ENCODE data around the gene FOXN3. TPM values are rescaled to one million over a fixed set of nuclear protein-coding genes. Genes with fewer than 3 reads are reported as not detected.

The FOXN3 gene
- total RNA-seq, 2 donors from 2014 or later = 116 to 117 TPM

DNA sequence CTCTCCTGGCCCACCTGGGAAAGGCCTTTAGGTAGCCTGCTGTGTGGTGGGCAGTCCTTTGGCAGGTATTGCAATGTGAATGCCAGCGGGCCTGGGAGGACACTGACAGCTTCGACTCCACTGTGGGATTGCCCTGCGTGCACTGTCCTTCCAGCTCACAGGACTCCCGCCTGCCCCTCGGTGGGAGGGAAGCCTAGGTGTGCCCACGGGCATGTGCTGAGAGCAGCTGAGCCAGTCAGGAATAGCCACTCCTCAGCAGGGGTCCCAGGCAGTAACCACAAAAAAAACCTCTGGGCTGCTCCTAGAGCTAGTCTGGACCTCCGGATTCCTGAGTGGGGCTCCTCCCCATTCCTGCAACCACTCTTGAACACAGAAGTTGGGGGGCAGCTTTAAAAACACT, 278.2 kb downstream of the FOXN3 start:
- H3K4me1 Mint-ChIP-seq = no peaks in the 10 kb centered on the region
- DNase-seq = no peak
- H3K27me3 Mint-ChIP-seq = peaks cover 4% of the 10 kb centered on the region
- H3K4me3 Mint-ChIP-seq = no peak overlapping the region
- H3K9me3 ChIP-seq (ENCODE audit: control insufficient read depth, low read length, poor library complexity, severe bottlenecking) = peaks cover 2% of the 10 kb centered on the region
- H3K36me3 Mint-ChIP-seq (ENCODE audit: low read depth) = peaks cover 2% of the 10 kb centered on the region
- ATAC-seq = no peak
- H3K27ac Mint-ChIP-seq = no peak overlapping the region

GRCh38 chr14:89137526-89138163, 279.4 kb downstream of the FOXN3 start:
- Mint-ChIP-seq H3K36me3 (ENCODE audit: low read depth) (peaks cover 2% of the 10 kb centered on the region), H3K27ac (no peak overlapping the region), H3K4me3 (no peak overlapping the region), H3K27me3 (peaks cover 4% of the 10 kb centered on the region), H3K4me1 (no peaks in the 10 kb centered on the region)
- peaks cover 2% of the 10 kb centered on the region for H3K9me3 ChIP-seq (ENCODE audit: control insufficient read depth, low read length, poor library complexity, severe bottlenecking)
- ATAC-seq = no peak
- DNase-seq = no peak

DNA sequence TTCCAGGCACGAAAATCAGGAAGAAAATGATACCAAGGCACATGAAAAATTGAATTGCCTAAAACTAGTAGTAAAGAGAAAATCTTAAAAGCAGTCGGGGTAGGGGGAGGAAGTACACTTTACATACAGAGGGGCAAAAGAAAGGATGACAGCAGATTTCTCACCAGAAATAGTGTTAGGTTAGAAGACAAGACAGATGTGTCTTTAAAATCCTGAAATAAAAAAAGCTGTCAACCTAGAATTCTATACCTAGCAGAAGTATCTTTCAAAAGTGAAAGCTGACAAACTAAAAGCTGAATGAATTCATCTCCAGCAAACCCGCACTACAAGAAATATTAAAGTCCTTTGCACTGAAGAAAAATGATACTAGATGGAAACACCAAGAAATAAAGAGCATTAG, 280.4 kb downstream of the FOXN3 start:
- Mint-ChIP-seq H3K4me3 (no peak overlapping the region), H3K36me3 (ENCODE audit: low read depth) (peaks cover 2% of the 10 kb centered on the region), H3K4me1 (no peaks in the 10 kb centered on the region), H3K27ac (no peak overlapping the region), H3K27me3 (no peaks in the 10 kb centered on the region)
- ATAC-seq (no peak), DNase-seq (no peak)
- H3K9me3 ChIP-seq (ENCODE audit: control insufficient read depth, low read length, poor library complexity, severe bottlenecking) = peaks cover 2% of the 10 kb centered on the region

GRCh38 chr14:89134640-89135039, 282.4 kb downstream of the FOXN3 start:
- H3K4me1 Mint-ChIP-seq = no peaks in the 10 kb centered on the region
- peaks cover 2% of the 10 kb centered on the region for H3K36me3 Mint-ChIP-seq (ENCODE audit: low read depth)

DNA sequence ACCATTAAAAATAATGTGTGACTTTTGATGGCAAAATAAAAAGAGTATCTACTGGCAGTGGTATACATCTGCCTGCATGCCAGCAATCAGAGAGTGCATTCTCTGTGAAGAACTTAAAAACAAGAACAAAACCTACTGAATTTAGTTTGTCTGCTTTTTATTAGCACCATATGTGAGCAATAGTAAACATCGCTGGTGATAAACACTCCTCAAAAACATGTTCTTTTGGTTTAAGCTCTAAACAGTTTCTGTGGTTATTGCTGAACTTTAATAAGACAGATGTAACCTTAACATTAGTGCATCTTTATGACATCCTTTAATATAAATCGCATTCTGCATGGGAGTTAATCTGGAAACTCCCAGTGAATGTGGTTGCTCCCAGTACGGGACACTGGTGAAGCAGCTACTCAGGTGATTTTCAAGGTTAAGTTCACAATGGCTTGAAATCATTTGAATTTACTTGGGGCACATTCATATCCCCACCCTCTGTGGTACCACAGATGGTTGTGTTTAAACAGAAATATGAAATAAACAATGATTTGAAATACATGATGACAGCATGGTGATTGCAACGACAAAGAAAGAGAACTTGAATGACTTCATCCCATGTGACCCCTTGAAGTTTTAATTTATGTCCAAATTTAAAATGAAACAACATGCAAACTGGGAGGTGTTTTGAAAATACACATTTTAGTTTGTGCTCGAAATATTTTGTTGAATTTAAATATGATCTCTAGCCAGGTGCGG, 285.9 kb downstream of the FOXN3 start:
- H3K27me3 Mint-ChIP-seq = peaks cover 2% of the 10 kb centered on the region
- no peaks in the 10 kb centered on the region for H3K4me1 Mint-ChIP-seq
- H3K9me3 ChIP-seq (ENCODE audit: control insufficient read depth, low read length, poor library complexity, severe bottlenecking) = peaks cover under 1% of the 10 kb centered on the region
- no peak for DNase-seq
- no peak overlapping the region for H3K4me3 Mint-ChIP-seq
- H3K27ac Mint-ChIP-seq = no peak overlapping the region
- H3K36me3 Mint-ChIP-seq (ENCODE audit: low read depth) = peaks cover 2% of the 10 kb centered on the region
- no peak for ATAC-seq

More at GRCh38 chr14:89134640-89135039, 282.4 kb downstream of the FOXN3 start:
- ATAC-seq = no peak
- Mint-ChIP-seq H3K27me3 (no peaks in the 10 kb centered on the region), H3K27ac (no peak overlapping the region), H3K4me3 (no peak overlapping the region)
- peaks cover 2% of the 10 kb centered on the region for H3K9me3 ChIP-seq (ENCODE audit: control insufficient read depth, low read length, poor library complexity, severe bottlenecking)
- DNase-seq = no peak

DNA sequence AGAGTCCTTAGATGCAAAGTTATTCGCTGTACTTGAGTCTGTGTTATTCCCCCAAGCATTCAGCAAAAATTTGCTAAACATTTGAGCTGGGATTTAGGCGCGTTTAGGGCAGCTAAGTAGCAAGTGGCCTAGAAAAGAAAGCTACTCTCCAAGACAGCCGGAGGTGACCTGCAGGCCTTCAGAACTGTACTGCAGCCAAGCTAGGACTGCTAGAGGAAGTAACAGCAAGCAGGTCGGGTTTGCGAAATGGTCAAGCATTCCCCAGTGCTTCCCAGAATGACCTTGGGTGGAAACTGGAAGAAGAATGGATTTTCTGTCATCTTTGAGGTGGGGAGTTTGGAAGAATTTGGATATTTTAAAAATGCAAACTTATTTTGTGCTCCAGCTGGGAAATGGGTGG, 287.5 kb downstream of the FOXN3 start:
- Mint-ChIP-seq H3K4me3 (no peak overlapping the region), H3K27me3 (peaks cover 16% of the 10 kb centered on the region)

GRCh38 chr14:89128311-89129026, 288.6 kb downstream of the FOXN3 start:
- Mint-ChIP-seq H3K27ac (no peak overlapping the region), H3K36me3 (ENCODE audit: low read depth) (no peaks in the 10 kb centered on the region), H3K27me3 (peaks cover 22% of the 10 kb centered on the region), H3K4me1 (no peaks in the 10 kb centered on the region), H3K4me3 (no peak overlapping the region)
- no peaks in the 10 kb centered on the region for H3K9me3 ChIP-seq (ENCODE audit: control insufficient read depth, low read length, poor library complexity, severe bottlenecking)
- no peak for ATAC-seq
- no peak for DNase-seq

More for the DNA sequence above, 287.5 kb downstream of the FOXN3 start:
- Mint-ChIP-seq H3K27ac (no peak overlapping the region), H3K4me1 (no peaks in the 10 kb centered on the region), H3K36me3 (ENCODE audit: low read depth) (no peaks in the 10 kb centered on the region)
- DNase-seq (no peak), ATAC-seq (no peak)
- H3K9me3 ChIP-seq (ENCODE audit: control insufficient read depth, low read length, poor library complexity, severe bottlenecking) = no peaks in the 10 kb centered on the region

GRCh38 chr14:89126461-89126860, 290.6 kb downstream of the FOXN3 start:
- H3K27ac Mint-ChIP-seq = no peak overlapping the region
- ATAC-seq = no peak
- H3K36me3 Mint-ChIP-seq (ENCODE audit: low read depth) = no peaks in the 10 kb centered on the region
- no peak for DNase-seq
- no peak overlapping the region for H3K4me3 Mint-ChIP-seq
- no peaks in the 10 kb centered on the region for H3K4me1 Mint-ChIP-seq
- H3K27me3 Mint-ChIP-seq = peaks cover 26% of the 10 kb centered on the region
- no peaks in the 10 kb centered on the region for H3K9me3 ChIP-seq (ENCODE audit: control insufficient read depth, low read length, poor library complexity, severe bottlenecking)

DNA sequence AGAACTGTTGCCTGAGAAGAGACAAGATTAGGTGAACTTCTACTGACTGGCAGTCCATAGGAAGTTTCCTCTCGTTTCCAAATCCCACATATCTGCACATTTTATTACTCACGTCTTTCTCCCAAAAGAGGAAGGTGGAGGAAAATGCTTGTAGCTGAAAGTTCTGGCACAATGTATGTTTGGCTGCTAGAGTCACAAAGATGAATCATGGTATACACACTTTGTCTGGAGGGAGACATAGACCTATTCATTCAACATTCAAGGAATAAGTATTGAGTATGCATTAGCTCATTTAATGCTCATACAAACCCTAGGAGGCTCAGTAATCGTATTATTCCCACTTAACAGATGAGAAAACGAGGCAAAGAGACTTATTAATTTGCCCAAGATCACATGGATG, 291.8 kb downstream of the FOXN3 start:
- peaks cover 26% of the 10 kb centered on the region for H3K27me3 Mint-ChIP-seq
- DNase-seq (no peak), ATAC-seq (no peak)
- no peaks in the 10 kb centered on the region for H3K9me3 ChIP-seq (ENCODE audit: control insufficient read depth, low read length, poor library complexity, severe bottlenecking)
- H3K27ac Mint-ChIP-seq = no peak overlapping the region
- no peaks in the 10 kb centered on the region for H3K4me1 Mint-ChIP-seq
- no peaks in the 10 kb centered on the region for H3K36me3 Mint-ChIP-seq (ENCODE audit: low read depth)
- no peak overlapping the region for H3K4me3 Mint-ChIP-seq

- ATAC-seq = no peak
- Mint-ChIP-seq H3K27me3 (peaks cover 26% of the 10 kb centered on the region), H3K27ac (no peak overlapping the region), H3K36me3 (ENCODE audit: low read depth) (no peaks in the 10 kb centered on the region), H3K4me1 (no peaks in the 10 kb centered on the region), H3K4me3 (no peak overlapping the region)
- no peak for DNase-seq
- H3K9me3 ChIP-seq (ENCODE audit: control insufficient read depth, low read length, poor library complexity, severe bottlenecking) = no peaks in the 10 kb centered on the region
Observed at GRCh38 chr14:89123851-89124250, 293.2 kb downstream of the FOXN3 start.

DNA sequence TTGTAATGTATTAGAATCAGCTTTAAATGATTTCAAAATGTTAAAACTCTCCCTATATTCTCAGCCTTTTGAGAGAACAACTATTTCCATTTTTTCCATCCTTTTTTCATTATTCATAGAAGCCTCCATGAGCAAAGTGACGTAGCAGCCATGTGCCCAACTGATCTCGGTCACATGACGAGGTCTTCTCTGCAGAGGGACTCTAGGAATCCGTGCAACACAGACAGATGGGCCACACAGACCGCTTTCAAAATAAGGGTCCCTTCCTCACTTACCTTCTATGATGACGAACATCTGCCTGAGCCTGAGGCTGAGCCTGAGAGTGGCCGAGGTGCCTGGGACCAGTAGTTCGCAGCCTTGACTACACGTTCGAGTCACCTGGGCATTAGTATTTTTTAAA, 293.8 kb downstream of the FOXN3 start:
- Mint-ChIP-seq H3K27ac (no peak overlapping the region), H3K27me3 (peaks cover 26% of the 10 kb centered on the region), H3K4me1 (no peaks in the 10 kb centered on the region), H3K36me3 (ENCODE audit: low read depth) (no peaks in the 10 kb centered on the region), H3K4me3 (no peak overlapping the region)
- H3K9me3 ChIP-seq (ENCODE audit: control insufficient read depth, low read length, poor library complexity, severe bottlenecking) = no peaks in the 10 kb centered on the region
- no peak for ATAC-seq
- DNase-seq = no peak

DNA sequence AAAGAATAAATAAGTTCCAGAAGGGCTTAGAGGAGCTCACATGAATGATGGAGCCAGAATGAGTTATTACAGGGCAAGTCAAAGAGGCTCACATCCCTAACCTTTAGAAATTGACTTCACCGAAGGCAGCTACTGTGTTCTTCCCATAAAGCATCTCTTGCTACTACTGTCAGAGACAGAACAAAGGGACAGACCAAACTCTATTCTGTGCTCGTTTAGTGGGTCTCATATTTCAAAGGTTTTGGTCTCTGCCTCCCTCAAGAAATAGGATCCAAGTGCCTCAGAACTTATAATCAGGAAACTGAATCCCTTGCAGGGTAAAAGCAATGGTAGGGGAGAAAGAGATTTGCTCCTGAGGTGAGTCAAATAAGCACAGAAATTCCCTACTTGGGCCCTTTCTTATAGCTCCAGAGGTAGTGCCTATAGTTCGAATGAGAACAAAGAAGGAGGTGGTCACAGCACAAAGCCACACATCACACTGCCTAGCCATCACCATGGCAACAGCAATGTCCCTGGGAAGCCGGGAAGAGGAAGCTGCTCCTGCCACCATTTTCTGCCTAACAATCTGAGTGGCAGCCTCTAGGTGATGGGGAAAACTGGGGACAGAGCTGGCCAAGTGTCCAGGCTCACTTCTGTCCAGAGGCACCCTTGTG, 294.9 kb downstream of the FOXN3 start:
- DNase-seq = no peak
- ATAC-seq = no peak
- H3K27me3 Mint-ChIP-seq = peaks cover 26% of the 10 kb centered on the region
- H3K4me1 Mint-ChIP-seq = no peaks in the 10 kb centered on the region
- no peak overlapping the region for H3K4me3 Mint-ChIP-seq
- H3K36me3 Mint-ChIP-seq (ENCODE audit: low read depth) = no peaks in the 10 kb centered on the region
- H3K27ac Mint-ChIP-seq = no peak overlapping the region
- H3K9me3 ChIP-seq (ENCODE audit: control insufficient read depth, low read length, poor library complexity, severe bottlenecking) = no peaks in the 10 kb centered on the region

GRCh38 chr14:89117012-89117411, 300.0 kb downstream of the FOXN3 start:
- H3K27ac Mint-ChIP-seq = no peak overlapping the region

More at GRCh38 chr14:89117012-89117411, 300.0 kb downstream of the FOXN3 start:
- H3K9me3 ChIP-seq (ENCODE audit: control insufficient read depth, low read length, poor library complexity, severe bottlenecking) = no peaks in the 10 kb centered on the region
- no peaks in the 10 kb centered on the region for H3K36me3 Mint-ChIP-seq (ENCODE audit: low read depth)
- DNase-seq = no peak
- no peak for ATAC-seq
- no peak overlapping the region for H3K4me3 Mint-ChIP-seq
- H3K4me1 Mint-ChIP-seq = peaks cover 2% of the 10 kb centered on the region
- peaks cover 7% of the 10 kb centered on the region for H3K27me3 Mint-ChIP-seq
